GM12892 (cell line): ENCODE data around the gene FAM174C.

ENCODE experiments used
- POLR2A ChIP-seq: IDR thresholded peaks from 2 replicates; pipeline ENCODE4 v1.6.1; 2011; ENCODE audit warnings: low read depth, low read length, control low read depth
- POLR2AphosphoS5 ChIP-seq: IDR thresholded peaks from 2 replicates; pipeline ENCODE4 v1.6.1; 2011; ENCODE audit warnings: low read depth, low read length, control low read depth

DNA sequence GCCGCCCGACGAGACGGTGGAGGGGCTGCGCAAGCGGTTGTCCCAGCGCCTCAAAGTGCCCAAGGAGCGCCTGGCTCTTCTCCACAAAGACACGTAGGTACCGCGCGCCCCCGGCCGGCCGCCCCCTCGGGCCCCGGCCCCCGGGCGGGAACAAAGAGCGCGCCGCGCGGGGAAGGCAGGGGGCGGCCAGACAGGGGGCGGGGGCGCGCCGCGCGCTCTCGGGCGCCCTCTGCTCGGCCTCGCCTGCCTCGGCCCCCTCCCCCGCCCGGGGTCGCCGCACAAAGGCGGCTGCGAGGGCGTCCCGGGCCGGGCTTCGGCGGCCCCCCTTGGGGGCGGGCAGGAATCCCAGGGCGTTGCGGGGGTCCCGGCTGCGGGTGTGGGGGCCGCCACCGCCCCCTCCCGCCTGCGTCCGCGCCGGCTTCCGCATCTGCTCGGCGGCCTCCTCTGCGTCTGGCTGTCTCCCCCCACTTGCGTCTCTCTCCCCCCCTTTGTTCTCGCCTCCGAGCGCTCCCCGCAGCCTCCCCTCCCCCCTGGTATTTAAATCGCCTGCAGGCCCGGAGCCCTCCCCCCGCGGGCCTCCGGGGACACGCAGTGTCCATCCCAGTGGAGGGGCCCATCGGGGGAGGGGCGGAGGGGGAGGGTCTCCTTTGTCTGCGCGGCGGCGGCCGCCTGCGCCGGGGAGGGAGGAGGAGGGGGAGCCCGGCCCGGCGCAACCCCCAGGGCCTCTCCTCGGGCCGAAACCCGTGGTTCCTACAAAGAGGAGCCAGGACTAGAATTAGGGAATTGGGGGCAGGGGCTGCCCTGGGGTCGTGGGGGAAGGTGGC lies 24.7 kb upstream of the FAM174C start:
- TF ChIP-seq POLR2AphosphoS5 (no peak), POLR2A (no peak)
